GM12873 (cell line): ENCODE measurements around the gene ZDHHC17.

Experiments used
- TF ChIP-seq, protein P1 (sequence below): IDR thresholded peaks from 2 replicates; pipeline ENCODE4 v1.5.1; 2012; ENCODE audit warnings: low read depth, mild to moderate bottlenecking, moderate library complexity, low read length, control low read depth; ENCODE audit not compliant: insufficient read depth; ENCODE audit errors: missing control alignments

The ZDHHC17 gene

DNA sequence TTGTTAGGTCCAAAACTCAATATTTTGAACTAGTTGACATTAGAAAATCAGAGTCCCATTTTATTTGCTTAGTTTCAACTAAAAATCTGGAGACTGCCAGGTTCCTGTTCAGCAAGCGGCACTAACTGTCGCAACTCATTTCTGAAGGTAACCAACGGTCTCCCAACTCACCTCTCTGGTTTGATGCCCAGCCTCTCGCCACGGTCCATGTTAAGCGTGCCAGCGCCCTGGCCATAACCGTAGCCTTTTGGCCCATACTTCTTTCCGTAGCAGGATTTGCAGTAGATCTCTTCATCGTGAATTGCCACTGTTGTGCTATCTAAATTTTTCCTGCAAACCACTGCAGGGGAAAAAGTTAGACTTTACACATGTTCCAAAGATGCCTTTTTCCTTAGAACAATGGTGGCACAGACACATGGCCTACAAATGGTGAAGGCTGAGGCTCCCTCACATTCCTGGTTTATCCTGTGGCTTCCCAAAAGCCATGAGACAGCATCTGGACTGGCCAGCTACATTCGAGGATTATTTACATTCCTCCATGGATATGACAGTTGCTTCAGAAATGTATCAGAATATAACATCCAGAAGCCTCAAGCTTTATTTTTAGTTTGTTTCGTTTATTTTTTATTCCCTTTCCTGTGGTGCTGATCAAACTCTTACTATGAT lies 99.2 kb downstream of the ZDHHC17 start:
- TF ChIP-seq, protein P1, sequence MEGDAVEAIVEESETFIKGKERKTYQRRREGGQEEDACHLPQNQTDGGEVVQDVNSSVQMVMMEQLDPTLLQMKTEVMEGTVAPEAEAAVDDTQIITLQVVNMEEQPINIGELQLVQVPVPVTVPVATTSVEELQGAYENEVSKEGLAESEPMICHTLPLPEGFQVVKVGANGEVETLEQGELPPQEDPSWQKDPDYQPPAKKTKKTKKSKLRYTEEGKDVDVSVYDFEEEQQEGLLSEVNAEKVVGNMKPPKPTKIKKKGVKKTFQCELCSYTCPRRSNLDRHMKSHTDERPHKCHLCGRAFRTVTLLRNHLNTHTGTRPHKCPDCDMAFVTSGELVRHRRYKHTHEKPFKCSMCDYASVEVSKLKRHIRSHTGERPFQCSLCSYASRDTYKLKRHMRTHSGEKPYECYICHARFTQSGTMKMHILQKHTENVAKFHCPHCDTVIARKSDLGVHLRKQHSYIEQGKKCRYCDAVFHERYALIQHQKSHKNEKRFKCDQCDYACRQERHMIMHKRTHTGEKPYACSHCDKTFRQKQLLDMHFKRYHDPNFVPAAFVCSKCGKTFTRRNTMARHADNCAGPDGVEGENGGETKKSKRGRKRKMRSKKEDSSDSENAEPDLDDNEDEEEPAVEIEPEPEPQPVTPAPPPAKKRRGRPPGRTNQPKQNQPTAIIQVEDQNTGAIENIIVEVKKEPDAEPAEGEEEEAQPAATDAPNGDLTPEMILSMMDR = no peak

DNA sequence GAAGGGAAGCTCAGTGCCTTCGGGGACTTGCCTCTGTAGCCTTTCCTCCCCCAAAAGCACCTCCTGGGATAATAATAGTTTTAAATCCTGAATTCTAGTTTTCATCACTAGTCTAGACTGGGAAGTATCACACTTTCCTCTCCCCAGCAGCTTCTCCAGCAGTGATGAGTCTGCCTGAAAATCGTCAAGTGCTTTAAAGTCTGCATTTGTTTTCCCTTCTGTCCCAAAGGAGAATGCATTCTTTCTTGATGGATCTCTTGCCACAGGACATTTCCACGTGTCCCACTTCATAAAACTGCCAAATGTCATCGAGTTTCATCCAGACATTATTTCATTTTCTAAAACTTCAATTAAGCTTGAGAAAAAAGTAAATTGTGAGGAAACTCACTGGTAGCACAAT lies 99.9 kb downstream of the ZDHHC17 start:
- TF ChIP-seq, protein P1 = no peak

DNA sequence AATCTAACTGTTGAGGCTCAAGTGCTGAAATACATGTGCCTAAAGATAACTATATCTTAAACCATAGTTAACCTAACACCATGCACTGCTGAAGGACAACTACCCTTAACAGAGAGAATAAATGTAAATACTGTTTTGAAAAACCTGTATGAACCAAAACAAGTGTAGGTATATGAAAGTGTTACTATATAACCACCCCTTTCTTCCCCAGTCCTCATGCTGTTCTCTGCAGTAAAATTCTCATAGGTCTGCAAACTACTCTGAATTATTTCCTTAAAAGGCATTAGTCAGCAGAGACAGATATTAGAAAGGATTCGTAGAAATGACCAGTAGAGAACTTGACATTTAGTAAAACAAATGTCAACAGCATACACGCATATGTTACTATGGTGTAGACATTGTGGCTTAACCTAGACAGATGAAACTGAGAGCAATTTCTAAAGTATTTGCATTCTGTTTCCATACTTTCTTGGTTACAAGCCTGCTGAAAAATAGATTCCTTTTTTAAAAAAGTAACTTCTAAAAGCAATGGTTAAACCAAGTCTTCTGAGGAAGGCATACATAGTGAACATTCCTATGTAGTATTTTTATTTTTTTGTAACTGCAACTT lies 101.0 kb downstream of the ZDHHC17 start:
- TF ChIP-seq, protein P1 = no peak

DNA sequence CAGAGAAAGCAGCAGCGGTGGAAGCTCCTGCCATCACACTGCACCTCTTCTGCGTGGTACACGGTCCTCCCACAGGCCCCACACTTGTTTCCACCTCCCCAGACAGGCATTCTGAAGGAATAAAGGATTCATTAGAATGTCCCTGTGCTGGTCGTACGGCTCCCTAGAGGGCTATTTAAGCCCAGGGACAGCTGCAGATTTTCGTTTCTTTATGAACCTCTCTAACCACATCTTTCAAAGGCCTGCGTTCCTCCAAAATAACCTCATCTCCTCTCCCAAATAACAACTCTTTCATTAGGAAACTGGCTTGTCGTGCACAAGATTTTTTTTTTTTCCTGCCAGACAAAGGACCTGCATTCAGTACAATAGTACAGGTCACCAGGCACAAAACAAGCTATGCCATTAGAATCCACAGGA lies 102.2 kb downstream of the ZDHHC17 start:
- TF ChIP-seq, protein P1 = no peak

DNA sequence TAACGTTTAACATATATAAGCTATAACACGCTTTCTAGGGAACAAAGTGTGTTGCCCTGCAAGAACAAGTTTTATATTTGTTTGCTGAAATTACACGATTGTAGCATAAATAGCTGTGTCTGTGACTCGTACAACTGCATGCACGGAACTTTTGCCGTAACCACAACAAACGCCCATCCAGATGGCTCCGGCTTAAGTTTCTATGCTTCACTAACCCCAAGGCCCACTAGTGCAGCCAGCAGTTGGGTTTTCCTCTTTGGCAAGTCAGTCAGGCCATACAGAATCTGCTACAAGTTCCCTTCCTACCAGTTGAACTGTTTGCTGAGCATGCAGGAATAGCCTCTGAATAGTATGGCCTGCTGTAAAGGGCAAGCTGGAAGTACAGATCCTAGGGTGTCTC lies 102.8 kb downstream of the ZDHHC17 start:
- TF ChIP-seq, protein P1 = no peak

DNA sequence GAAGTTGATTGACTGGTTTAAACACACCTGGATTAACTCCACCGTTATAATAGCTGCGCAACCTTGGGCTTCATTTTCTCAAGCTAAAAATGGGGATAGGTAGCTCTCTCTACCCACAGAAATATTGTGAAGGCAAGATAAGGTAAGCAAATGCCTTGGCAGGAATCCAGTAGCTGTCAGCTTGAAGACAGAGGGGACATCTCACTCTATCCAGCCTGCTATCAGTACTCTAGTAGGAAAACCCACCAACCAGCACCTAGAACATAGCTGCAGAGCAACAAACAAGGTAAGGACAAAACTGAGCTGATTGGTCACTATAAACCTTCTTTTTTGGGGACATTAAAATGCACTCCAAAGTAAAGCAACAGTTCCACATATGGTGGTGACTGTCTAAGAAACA lies 107.2 kb downstream of the ZDHHC17 start:
- TF ChIP-seq, protein P1 = no peak

DNA sequence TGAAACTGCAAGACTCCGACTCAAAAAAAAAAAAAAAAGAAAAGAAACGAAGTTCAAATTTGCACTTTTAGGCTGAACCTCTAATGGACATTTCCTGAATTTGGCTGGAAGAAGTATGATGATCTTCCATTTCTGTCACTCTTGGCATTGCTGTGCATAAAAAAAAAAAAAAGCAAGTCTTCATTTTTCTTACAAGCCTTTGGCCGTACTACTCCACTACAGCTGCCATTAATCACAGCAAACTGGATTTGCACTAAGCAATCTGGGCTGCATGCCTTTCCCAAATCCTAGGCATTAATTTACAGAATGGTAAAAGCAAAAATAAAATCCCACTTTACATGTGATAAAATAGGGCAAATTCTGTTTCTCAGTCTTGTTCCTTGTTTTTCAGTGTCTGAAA lies 107.8 kb downstream of the ZDHHC17 start:
- TF ChIP-seq, protein P1 = no peak
